ENCODE results near the gene AQP3. TPM values are rescaled to one million over a fixed set of nuclear protein-coding genes. Genes with fewer than 3 reads are reported as not detected.

The AQP3 gene
- polyA plus RNA-seq, 6 donors from 2014 or later: 0.18 to 1.9 (median 0.94) TPM

GRCh38 chr9:33469891-33470290 lies 22.5 kb upstream of the AQP3 start:
- Mint-ChIP-seq H3K27me3 (no peaks in the 10 kb centered on the region), H3K36me3 (peaks cover 14 to 21% of the 10 kb centered on the region in 2 donors), H3K4me3 (peak overlapping the region in 2 of 8 donors; percentile 24 to 73), H3K27ac (peak overlapping the region in 1 of 6 donors; percentile 37), H3K9me3 (no peaks in the 10 kb centered on the region), H3K4me1 (peaks cover 16 to 32% (median 31%) of the 10 kb centered on the region in 3 donors)
- DNase-seq (no peak), ATAC-seq (ENCODE audit: low read depth in 2 of 2) (no peak)

- Mint-ChIP-seq H3K36me3 (peaks cover 19 to 30% of the 10 kb centered on the region in 2 donors), H3K27me3 (no peaks in the 10 kb centered on the region), H3K9me3 (no peaks in the 10 kb centered on the region), H3K4me1 (peaks cover 16 to 31% (median 26%) of the 10 kb centered on the region in 3 donors), H3K4me3 (no peak overlapping the region), H3K27ac (peak overlapping the region in 1 of 6 donors; percentile 50)
- no peak for ATAC-seq (ENCODE audit: low read depth in 2 of 2)
- DNase-seq: no peak
Measured at GRCh38 chr9:33468797-33469621, 21.6 kb upstream of the AQP3 start.

GRCh38 chr9:33468215-33468730 lies 20.9 kb upstream of the AQP3 start:
- Mint-ChIP-seq H3K36me3 (peaks cover 19 to 30% of the 10 kb centered on the region in 2 donors), H3K27ac (peak overlapping the region in 3 of 6 donors; percentile 39 to 82 (median 50)), H3K9me3 (no peaks in the 10 kb centered on the region), H3K4me3 (no peak overlapping the region), H3K27me3 (no peaks in the 10 kb centered on the region), H3K4me1 (peaks cover 12 to 25% (median 19%) of the 10 kb centered on the region in 3 donors)
- ATAC-seq (ENCODE audit: low read depth in 2 of 2): no peak
- DNase-seq: no peak

- no peaks in the 10 kb centered on the region for H3K27me3 Mint-ChIP-seq
- ATAC-seq (ENCODE audit: low read depth in 2 of 2): no peak
- no peaks in the 10 kb centered on the region for H3K9me3 Mint-ChIP-seq
- DNase-seq: no peak
- peaks cover 12 to 18% (median 12%) of the 10 kb centered on the region in 3 donors for H3K4me1 Mint-ChIP-seq
- peaks cover 19 to 30% of the 10 kb centered on the region in 2 donors for H3K36me3 Mint-ChIP-seq
- no peak overlapping the region for H3K27ac Mint-ChIP-seq
- no peak overlapping the region for H3K4me3 Mint-ChIP-seq
Measured at GRCh38 chr9:33467526-33467925, 20.1 kb upstream of the AQP3 start.

GRCh38 chr9:33466565-33467495 lies 19.4 kb upstream of the AQP3 start:
- Mint-ChIP-seq H3K4me3 (no peak overlapping the region), H3K36me3 (peaks cover 19 to 29% of the 10 kb centered on the region in 2 donors), H3K27ac (no peak overlapping the region)

GRCh38 chr9:33465596-33466564 lies 18.5 kb upstream of the AQP3 start:
- ATAC-seq (ENCODE audit: low read depth in 2 of 2) (no peak), DNase-seq (no peak)
- Mint-ChIP-seq H3K4me1 (peaks cover 0 to 4% (median 0%) of the 10 kb centered on the region in 3 donors), H3K9me3 (no peaks in the 10 kb centered on the region), H3K36me3 (peaks cover 12 to 20% of the 10 kb centered on the region in 2 donors), H3K27me3 (no peaks in the 10 kb centered on the region), H3K27ac (no peak overlapping the region), H3K4me3 (no peak overlapping the region)

More at GRCh38 chr9:33466565-33467495, 19.4 kb upstream of the AQP3 start:
- DNase-seq (peak; percentile 34), ATAC-seq (ENCODE audit: low read depth in 2 of 2) (peak; percentile 49 to 54)
- Mint-ChIP-seq H3K4me1 (peaks cover 5 to 11% (median 5%) of the 10 kb centered on the region in 3 donors), H3K27me3 (no peaks in the 10 kb centered on the region), H3K9me3 (no peaks in the 10 kb centered on the region)

GRCh38 chr9:33465096-33465495 lies 17.7 kb upstream of the AQP3 start:
- Mint-ChIP-seq H3K4me3 (no peak overlapping the region), H3K9me3 (no peaks in the 10 kb centered on the region), H3K27me3 (no peaks in the 10 kb centered on the region), H3K36me3 (peaks cover 12 to 20% of the 10 kb centered on the region in 2 donors), H3K4me1 (peaks cover 0 to under 1% (median 0%) of the 10 kb centered on the region in 3 donors), H3K27ac (peak overlapping the region in 1 of 6 donors; percentile 34)
- DNase-seq (no peak), ATAC-seq (ENCODE audit: low read depth in 2 of 2) (no peak)

- Mint-ChIP-seq H3K4me3 (no peak overlapping the region), H3K4me1 (no peaks in the 10 kb centered on the region), H3K27me3 (no peaks in the 10 kb centered on the region), H3K36me3 (peaks cover 12 to 20% of the 10 kb centered on the region in 2 donors), H3K9me3 (no peaks in the 10 kb centered on the region), H3K27ac (peak overlapping the region in 1 of 6 donors; percentile 92)
- no peak for DNase-seq
- ATAC-seq (ENCODE audit: low read depth in 2 of 2): no peak
Measured at GRCh38 chr9:33464045-33464636, 16.7 kb upstream of the AQP3 start.

- H3K36me3 Mint-ChIP-seq: peaks cover 7 to 16% of the 10 kb centered on the region in 2 donors
- H3K27ac Mint-ChIP-seq: peak overlapping the region in 1 of 6 donors; percentile 42
Measured at GRCh38 chr9:33463151-33463550, 15.8 kb upstream of the AQP3 start.

GRCh38 chr9:33461492-33461891 lies 14.1 kb upstream of the AQP3 start:
- Mint-ChIP-seq H3K36me3 (peaks cover 5 to 12% of the 10 kb centered on the region in 2 donors), H3K27me3 (no peaks in the 10 kb centered on the region), H3K4me3 (no peak overlapping the region), H3K27ac (no peak overlapping the region), H3K9me3 (no peaks in the 10 kb centered on the region), H3K4me1 (peaks cover 0 to 7% (median 0%) of the 10 kb centered on the region in 3 donors)
- no peak for DNase-seq
- ATAC-seq (ENCODE audit: low read depth in 2 of 2): no peak

More at GRCh38 chr9:33463151-33463550, 15.8 kb upstream of the AQP3 start:
- Mint-ChIP-seq H3K4me1 (peaks cover 0 to 6% (median 0%) of the 10 kb centered on the region in 3 donors), H3K27me3 (no peaks in the 10 kb centered on the region), H3K9me3 (no peaks in the 10 kb centered on the region), H3K4me3 (no peak overlapping the region)
- ATAC-seq (ENCODE audit: low read depth in 2 of 2): no peak
- DNase-seq: no peak

- Mint-ChIP-seq H3K4me1 (peaks cover 0 to 7% (median 0%) of the 10 kb centered on the region in 3 donors), H3K4me3 (no peak overlapping the region), H3K27me3 (no peaks in the 10 kb centered on the region), H3K27ac (peak overlapping the region in 1 of 6 donors; percentile 40), H3K9me3 (no peaks in the 10 kb centered on the region), H3K36me3 (peaks cover 5 to 12% of the 10 kb centered on the region in 2 donors)
- DNase-seq: no peak
- ATAC-seq (ENCODE audit: low read depth in 2 of 2): no peak
Measured at GRCh38 chr9:33460854-33461253, 13.5 kb upstream of the AQP3 start.

GRCh38 chr9:33459115-33459514 lies 11.7 kb upstream of the AQP3 start:
- Mint-ChIP-seq H3K4me3 (no peak overlapping the region), H3K9me3 (no peaks in the 10 kb centered on the region), H3K27me3 (no peaks in the 10 kb centered on the region), H3K36me3 (peaks cover 0 to 1% of the 10 kb centered on the region in 2 donors), H3K4me1 (peaks cover 0 to 7% (median 0%) of the 10 kb centered on the region in 3 donors), H3K27ac (peak overlapping the region in 2 of 6 donors; percentile 47 to 60)
- ATAC-seq (ENCODE audit: low read depth in 2 of 2) (no peak), DNase-seq (no peak)

Data from naive B cell (primary cell).